ENCODE measurements around the gene CKAP4.

DNA sequence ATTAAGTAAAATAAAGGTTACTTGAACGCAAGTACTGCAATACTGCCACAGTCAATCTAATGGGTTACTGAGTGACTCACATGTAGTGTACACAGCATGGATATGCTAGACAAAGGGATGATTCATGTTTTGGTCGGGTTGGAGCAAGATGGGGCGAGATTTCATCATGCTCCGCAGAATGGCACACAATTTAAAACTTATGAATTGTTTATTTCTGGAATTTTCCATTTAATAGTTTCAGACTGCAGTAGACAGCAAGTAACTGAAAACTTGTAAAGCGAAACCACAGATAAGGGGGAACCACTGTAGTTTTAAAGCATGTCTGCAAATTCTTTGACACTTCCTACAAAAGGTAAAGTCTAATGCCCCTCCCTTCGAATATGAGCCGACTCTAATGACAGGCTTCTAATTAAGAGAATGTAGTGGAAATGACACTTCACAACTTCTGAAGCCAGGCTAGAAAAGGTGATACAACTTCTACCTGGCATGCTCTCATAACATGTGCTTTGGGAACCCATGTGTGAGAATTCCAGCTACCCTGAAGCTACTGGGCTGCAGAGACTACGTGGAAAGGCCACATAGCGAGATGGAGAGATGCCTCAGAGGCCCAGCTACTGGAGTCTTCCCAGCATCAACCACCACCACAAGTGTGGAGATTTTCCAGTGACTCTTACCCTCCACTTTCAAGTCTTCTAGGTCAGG is 40.8 kb upstream of the CKAP4 start:
- TF ChIP-seq NFYB (IDR thresholded peaks at IDR 0.05; ENCODE audit: insufficient read depth, low read depth, low read length) = no peak
- TF ChIP-seq, protein P1, sequence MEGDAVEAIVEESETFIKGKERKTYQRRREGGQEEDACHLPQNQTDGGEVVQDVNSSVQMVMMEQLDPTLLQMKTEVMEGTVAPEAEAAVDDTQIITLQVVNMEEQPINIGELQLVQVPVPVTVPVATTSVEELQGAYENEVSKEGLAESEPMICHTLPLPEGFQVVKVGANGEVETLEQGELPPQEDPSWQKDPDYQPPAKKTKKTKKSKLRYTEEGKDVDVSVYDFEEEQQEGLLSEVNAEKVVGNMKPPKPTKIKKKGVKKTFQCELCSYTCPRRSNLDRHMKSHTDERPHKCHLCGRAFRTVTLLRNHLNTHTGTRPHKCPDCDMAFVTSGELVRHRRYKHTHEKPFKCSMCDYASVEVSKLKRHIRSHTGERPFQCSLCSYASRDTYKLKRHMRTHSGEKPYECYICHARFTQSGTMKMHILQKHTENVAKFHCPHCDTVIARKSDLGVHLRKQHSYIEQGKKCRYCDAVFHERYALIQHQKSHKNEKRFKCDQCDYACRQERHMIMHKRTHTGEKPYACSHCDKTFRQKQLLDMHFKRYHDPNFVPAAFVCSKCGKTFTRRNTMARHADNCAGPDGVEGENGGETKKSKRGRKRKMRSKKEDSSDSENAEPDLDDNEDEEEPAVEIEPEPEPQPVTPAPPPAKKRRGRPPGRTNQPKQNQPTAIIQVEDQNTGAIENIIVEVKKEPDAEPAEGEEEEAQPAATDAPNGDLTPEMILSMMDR (IDR thresholded peaks at IDR 0.05 in 2 of 3, conservative IDR thresholded peaks at IDR 0.05 in 1 of 3; ENCODE audit: control insufficient read depth in 2 of 3, extremely low read depth in 1 of 3, insufficient read depth in 1 of 3, low read depth in 3 of 3, low read length in 3 of 3) = no peak
- no peak for TF ChIP-seq TCF3 (IDR thresholded peaks at IDR 0.05; ENCODE audit: borderline replicate concordance, insufficient read depth, low read depth, low read length)
